Chondrocyte (in vitro differentiated cells): Measurements from ENCODE around the gene EPN1. TPM values are rescaled to one million over a fixed set of nuclear protein-coding genes. Genes with fewer than 3 reads are reported as not detected.

Source experiments
- DNase-seq: peaks from one replicate; pipeline ENCODE4 v3.0.0; 2021; ENCODE audit warnings: mixed read lengths, low spot score
- H3K27ac Mint-ChIP-seq: one replicate; pipeline ENCODE4 v1.8.0; 2021; ENCODE audit warnings: mild to moderate bottlenecking, moderate library complexity, mixed read lengths; ENCODE audit not compliant: unreplicated experiment
- H3K27me3 Mint-ChIP-seq: 2 replicates; pipeline ENCODE4 v1.8.0; 2021; ENCODE audit warnings: low read depth, mixed read lengths
- H3K36me3 Mint-ChIP-seq: 2 replicates; pipeline ENCODE4 v1.8.0; 2021; ENCODE audit warnings: low read depth, mixed read lengths
- H3K4me1 Mint-ChIP-seq: 2 replicates; pipeline ENCODE4 v1.8.0; 2021; ENCODE audit warnings: low read depth, mild to moderate bottlenecking, mixed read lengths
- H3K4me3 Mint-ChIP-seq: one replicate; pipeline ENCODE4 v1.8.0; 2021; ENCODE audit warnings: mild to moderate bottlenecking, moderate library complexity, mixed read lengths; ENCODE audit not compliant: unreplicated experiment
- H3K9me3 Mint-ChIP-seq: 2 replicates; pipeline ENCODE4 v1.8.0; 2021; ENCODE audit warnings: low read depth, mixed read lengths
- total RNA-seq: library from RNA; stranded (reverse); gene quantifications from 3 replicates; pipeline ENCODE4 v1.2.1, GENCODE V29; 2021
- TF ChIP-seq, protein P1 (sequence below): fragments of 200-600 bp; sonication (generic); IDR thresholded peaks from 2 replicates; pipeline ENCODE4 v1.5.0; 2021; ENCODE audit warnings: antibody characterized with exemption, mild to moderate bottlenecking, moderate library complexity

Gene EPN1
- total RNA-seq, 1 donor from 2014 or later: 124 TPM

DNA sequence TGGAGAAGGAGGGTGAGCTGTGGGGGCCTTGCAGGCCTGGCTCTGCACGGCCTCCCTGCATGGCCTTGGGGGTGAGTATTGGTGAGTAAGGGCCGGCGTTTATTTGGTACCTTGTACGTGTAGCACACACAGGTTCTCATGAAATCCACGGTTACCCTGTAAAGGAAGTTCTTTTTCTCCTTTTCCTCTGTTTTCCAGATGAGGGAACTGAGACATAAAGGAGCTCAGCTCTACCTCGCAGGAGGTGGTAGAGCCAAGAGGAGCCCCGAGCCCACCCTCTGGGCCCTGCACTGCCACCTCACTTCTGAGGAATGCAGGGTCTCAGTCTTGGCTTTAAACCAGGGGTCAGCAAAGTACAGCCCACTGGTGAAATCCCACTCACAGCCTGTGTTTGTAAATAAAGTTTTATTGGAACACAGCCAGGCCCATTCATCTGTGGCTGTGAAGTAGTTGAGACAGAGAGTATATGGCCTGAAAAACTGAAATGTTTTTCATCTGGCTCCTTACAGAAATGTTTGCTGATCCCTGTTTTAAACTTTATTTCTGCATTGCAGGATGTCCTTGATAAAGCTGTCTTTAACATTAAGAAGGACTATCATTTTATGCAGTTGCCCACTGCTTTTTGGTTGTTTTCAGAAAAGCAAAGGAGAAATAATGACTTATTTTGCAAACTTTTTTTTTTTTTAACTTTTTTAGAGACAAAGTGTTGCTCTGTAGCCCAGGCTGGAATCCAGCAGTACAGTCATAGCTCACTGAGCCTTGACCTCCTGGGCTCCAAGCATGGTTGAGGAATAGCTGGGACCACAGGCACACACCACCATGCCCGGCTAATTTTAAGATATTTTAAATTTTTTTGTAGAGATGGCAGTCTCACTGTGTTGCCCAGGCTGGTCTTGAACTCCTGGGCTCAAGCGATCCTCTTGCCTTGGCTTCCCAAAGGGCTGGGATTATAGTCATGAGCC, 6.4 kb downstream of the EPN1 start:
- TF ChIP-seq, protein P1, sequence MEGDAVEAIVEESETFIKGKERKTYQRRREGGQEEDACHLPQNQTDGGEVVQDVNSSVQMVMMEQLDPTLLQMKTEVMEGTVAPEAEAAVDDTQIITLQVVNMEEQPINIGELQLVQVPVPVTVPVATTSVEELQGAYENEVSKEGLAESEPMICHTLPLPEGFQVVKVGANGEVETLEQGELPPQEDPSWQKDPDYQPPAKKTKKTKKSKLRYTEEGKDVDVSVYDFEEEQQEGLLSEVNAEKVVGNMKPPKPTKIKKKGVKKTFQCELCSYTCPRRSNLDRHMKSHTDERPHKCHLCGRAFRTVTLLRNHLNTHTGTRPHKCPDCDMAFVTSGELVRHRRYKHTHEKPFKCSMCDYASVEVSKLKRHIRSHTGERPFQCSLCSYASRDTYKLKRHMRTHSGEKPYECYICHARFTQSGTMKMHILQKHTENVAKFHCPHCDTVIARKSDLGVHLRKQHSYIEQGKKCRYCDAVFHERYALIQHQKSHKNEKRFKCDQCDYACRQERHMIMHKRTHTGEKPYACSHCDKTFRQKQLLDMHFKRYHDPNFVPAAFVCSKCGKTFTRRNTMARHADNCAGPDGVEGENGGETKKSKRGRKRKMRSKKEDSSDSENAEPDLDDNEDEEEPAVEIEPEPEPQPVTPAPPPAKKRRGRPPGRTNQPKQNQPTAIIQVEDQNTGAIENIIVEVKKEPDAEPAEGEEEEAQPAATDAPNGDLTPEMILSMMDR: no peak
- peaks cover 24% of the 10 kb centered on the region for H3K4me1 Mint-ChIP-seq
- H3K27me3 Mint-ChIP-seq: no peaks in the 10 kb centered on the region
- H3K4me3 Mint-ChIP-seq: no peak overlapping the region
- H3K9me3 Mint-ChIP-seq: no peaks in the 10 kb centered on the region
- H3K27ac Mint-ChIP-seq: peak overlapping the region; percentile 36
- peaks cover 13% of the 10 kb centered on the region for H3K36me3 Mint-ChIP-seq
- no peak for DNase-seq

DNA sequence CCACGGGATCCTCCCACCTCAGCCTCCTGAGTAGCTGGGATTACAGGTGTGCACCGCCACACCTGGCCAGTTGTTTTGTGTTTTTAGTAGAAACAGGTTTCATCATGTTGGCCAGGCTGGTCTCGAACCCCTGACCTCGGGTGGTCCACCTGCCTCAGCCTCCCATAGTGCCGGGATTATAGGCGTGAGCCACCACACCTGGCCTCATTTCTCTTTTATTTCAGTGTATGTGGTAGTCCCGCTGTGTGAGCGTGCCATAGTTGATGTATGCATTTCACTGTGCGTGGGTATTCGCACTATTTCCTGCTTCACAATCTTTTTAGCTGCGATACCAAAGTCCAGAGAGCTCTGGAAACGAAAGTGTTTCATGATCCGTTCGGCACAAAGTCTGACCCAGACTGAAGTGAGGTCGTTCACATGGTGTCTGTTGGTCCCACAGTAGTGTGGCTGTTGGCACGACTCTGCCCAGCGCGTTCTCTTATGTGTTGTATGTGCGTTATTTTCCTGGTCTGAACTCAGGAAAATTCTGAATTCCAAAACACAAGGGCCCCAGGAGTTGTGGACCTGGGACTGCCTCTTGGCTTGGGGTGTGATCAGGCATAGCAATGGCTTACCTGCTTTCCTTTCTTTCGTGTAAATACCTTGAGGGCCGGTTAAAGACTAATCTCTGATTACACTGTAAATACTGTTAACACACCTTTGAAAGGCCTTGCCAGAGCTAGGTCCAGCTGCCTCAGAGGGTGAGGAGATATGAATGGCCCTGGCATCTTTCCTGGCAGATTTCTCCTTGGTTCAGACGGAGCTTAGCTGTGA, 8.6 kb downstream of the EPN1 start:
- H3K27ac Mint-ChIP-seq: no peak overlapping the region
- no peaks in the 10 kb centered on the region for H3K27me3 Mint-ChIP-seq
- H3K9me3 Mint-ChIP-seq: no peaks in the 10 kb centered on the region
- no peak for DNase-seq
- no peak overlapping the region for H3K4me3 Mint-ChIP-seq
- H3K36me3 Mint-ChIP-seq: peaks cover 9% of the 10 kb centered on the region
- H3K4me1 Mint-ChIP-seq: peaks cover 9% of the 10 kb centered on the region
- TF ChIP-seq, protein P1: no peak

DNA sequence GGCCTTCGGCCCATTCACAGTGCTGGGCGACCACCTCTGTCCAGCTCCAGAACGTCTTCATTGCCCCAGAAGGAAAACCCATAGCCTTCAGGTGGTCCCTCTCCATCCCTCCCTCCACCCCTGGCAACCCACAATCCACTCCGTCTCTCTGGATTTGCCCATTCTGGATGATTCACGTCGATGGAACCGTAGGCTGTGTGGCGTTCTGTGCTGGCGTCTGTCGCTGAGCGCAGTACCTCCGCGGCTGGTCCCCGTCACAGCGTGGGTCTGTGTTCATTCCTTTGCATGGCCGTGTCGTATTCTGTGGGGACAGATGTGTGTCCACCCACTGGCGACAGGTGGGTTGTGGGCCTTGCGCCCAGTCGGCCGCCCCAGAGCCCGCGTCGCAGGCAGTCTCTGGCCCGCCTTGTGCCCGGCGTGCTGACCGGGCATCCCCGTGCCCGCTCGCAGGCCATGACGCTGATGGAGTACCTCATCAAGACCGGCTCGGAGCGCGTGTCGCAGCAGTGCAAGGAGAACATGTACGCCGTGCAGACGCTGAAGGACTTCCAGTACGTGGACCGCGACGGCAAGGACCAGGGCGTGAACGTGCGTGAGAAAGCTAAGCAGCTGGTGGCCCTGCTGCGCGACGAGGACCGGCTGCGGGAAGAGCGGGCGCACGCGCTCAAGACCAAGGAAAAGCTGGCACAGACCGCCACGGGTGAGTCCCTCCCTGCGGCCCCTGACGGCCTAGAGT, 10.1 kb downstream of the EPN1 start:
- H3K27ac Mint-ChIP-seq: no peak overlapping the region
- no peaks in the 10 kb centered on the region for H3K27me3 Mint-ChIP-seq
- peaks cover 7% of the 10 kb centered on the region for H3K36me3 Mint-ChIP-seq

DNA sequence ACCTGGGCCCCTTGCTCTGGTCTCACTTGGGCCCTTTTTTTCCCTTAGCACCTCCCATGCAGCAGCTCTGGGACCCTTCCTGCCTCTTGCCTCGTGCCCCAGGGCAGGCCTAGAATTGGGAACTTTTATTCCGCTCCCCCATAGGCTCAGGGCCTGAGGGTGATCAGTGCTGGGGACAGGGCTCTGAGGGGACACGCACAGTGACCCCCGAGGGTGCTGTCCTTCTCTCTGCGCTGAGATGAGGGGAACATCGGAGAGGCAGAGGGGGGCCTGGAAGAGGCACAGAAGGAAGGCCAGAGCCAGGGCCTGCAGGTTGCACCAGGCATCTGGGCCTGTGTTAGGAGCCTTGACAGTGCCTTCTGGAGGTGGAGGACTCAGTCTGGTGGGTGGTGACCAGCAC, 10.8 kb downstream of the EPN1 start:
- TF ChIP-seq, protein P1: no peak
- no peak overlapping the region for H3K4me3 Mint-ChIP-seq
- DNase-seq: peak; percentile 59
- peaks cover 6% of the 10 kb centered on the region for H3K4me1 Mint-ChIP-seq
- no peaks in the 10 kb centered on the region for H3K9me3 Mint-ChIP-seq
- peaks cover 7% of the 10 kb centered on the region for H3K36me3 Mint-ChIP-seq
- H3K27me3 Mint-ChIP-seq: no peaks in the 10 kb centered on the region
- H3K27ac Mint-ChIP-seq: no peak overlapping the region

More for the DNA sequence above, 10.1 kb downstream of the EPN1 start:
- Mint-ChIP-seq H3K9me3 (no peaks in the 10 kb centered on the region), H3K4me1 (peaks cover 6% of the 10 kb centered on the region), H3K4me3 (no peak overlapping the region)
- peak; percentile 91 for DNase-seq
- TF ChIP-seq, protein P1: no peak
